GM19035 (cell line): ENCODE data around the gene NUP93.

Experiments used
- ATAC-seq: cut with Tn5 transposase; IDR thresholded peaks from one replicate; pipeline ENCODE4 v1.9.1; 2021; ENCODE audit not compliant: unreplicated experiment

NUP93 gene

DNA sequence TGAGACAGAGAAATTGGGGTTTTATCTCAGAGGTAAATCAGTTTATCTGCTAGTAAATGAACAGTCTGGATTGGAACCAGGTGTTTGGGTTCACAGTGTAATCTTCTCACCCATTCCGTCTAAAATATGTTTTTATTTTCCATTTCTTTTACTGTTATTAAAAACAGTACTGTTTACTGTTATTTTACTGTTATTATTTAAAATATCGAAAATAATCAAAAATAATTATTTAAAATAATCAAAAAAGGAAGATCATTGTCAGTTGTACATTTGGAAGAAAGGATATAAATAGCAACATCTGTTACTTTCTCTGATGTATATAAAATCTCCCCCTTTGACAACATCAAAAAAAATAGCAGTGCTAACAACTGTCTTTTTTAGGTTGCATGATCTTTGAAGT is 11.5 kb downstream of the NUP93 start:
- ATAC-seq = no peak

DNA sequence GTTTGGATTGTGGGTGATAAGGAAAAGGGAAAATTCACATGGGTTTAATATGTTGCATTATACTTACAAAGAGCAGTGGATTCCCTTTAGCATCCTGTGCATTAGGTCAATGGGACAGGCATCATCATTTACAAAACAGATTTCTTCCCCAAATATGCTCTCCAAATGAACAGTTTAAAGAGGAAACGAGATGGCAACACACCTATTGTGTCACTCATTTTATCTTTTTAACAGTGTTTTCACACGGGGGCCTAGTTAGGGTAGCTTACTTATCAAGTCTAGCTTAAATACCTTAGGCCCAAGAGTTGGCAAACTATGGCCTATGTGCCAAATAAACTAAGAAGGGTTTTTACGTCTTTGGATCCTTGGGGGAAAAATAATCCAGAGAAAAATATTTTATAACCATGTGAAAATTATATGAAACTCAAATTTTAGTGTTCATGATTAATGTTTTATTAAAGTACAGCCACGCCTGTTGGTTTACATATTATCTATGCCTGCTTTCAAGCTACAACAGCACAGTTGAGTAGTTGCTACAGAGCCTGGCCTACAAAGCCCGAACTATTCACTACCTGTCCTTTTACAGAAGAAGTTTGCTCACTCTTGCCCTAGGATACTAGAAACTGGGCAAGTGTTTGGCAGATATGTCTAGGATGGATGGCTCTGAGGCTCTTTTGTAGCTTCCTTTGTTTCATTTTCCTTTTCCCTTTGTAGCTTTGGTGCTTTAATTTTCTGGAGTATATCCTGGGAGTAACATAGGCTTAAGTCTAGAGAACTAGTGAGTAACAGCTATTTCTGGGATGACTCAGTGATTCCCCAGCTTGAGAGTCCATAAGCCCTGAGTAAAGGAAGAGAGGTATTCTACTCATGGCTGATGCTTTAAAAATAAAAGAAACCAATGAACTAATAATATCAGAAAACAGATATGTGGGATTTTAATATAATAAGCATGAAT is 12.4 kb downstream of the NUP93 start:
- no peak for ATAC-seq

DNA sequence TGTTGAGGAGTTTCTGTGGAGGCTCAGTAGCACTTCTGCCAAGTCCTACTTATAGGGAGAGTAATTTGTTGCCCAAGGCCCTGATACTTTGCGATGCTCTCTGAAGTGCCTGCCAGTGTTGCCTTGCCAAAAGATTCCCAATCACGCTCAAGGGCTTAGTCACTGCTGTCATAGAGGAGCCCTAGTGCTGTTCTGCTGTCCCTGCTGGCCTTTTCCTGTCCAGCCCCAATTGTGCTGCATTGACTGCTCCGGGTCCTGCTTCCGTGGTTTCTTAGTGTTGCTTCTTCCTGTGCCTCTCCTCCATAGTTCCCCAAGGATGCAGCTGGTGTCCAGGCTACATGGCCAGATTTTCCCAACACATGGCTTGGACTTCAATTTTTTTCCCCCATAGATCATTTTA is 13.9 kb downstream of the NUP93 start:
- no peak for ATAC-seq

- ATAC-seq = no peak
Measured at GRCh38 chr16:56744996-56745640, 15.2 kb downstream of the NUP93 start.

DNA sequence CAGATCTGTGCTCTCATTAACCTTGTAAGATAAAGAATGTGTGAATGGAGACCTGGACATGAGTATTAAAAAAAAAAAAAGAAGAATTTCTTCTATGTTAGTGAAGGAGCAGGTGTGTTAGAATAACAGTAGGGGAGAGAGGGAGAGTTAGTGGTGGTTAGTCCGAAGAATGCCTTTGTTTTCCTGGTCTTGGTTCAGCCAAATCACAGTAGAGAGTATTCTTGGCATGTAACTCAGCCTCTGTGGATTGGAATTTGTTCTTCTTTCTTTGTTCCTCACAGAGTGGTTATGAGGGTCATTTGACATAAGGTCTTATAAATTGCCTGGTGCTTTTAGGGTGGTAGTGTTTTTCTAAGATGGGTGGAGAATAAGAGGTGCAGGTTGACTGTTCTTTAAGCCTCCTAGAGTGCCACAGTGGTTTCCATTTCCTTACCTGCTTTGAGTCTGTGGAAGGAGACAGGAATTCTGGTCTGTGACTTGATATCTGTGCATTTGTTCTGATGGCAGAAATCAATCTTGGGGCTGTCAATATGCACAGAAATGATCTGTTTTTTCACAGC is 17.6 kb downstream of the NUP93 start:
- ATAC-seq = no peak

DNA sequence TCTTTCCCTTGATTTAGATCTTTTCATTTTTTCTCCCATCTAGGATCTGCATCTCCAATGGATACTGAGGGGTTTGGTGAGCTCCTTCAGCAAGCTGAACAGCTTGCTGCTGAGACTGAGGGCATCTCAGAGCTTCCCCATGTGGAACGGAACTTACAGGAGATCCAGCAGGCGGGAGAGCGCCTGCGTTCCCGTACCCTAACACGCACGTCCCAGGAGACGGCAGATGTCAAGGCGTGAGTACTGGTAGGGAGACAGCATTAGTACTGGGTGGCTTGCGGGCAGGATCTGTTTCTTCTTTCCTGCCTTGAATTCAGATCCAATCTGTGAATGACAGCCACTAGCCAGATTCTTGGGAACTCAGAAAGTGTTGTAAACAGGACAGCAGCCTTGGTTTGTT is 18.3 kb downstream of the NUP93 start:
- ATAC-seq = no peak

GRCh38 chr16:56748826-56749225 is 18.9 kb downstream of the NUP93 start:
- no peak for ATAC-seq

- no peak for ATAC-seq
Measured at GRCh38 chr16:56749672-56750491, 20.0 kb downstream of the NUP93 start.

GRCh38 chr16:56753410-56753809 is 23.5 kb downstream of the NUP93 start:
- ATAC-seq = no peak

DNA sequence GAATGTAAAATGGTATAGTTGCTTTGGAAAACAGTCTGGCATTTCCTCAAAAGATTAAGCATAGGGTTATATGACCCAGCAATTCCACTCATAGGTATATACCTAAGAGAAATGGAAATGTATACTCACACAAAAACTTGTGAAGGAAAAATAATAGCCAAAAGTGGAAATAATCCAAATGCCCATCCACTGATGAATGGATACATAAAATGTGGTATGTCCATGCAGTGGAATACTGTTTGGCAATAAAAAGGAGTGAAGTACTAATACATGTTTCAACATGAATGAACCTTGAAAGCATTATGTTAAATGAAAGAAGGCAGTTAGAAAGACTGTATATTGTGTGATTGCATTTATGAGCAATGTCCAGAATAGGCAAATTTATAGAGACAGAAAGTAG is 25.1 kb downstream of the NUP93 start:
- no peak for ATAC-seq

- no peak for ATAC-seq
Measured at GRCh38 chr16:56758432-56758831, 28.5 kb downstream of the NUP93 start.

DNA sequence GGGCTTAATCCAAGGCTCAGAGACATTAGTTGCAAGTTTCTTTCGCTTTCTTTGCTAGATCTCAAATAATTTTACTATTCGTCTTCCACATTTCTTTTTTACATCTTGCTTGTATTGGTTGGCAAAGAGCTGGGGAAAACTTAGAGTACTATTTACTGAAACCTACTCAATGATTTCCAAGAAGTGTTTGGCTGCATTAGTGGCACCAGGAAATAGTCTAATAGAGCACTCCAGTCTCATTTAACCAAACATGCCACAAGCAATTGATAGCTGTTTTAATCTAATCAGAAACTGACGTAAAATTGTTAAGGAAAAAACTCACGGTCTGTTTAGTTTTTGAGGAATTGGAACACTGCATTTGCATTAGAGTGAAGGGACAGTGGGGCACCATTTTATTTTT is 29.0 kb downstream of the NUP93 start:
- no peak for ATAC-seq

- ATAC-seq = no peak
Measured at GRCh38 chr16:56763291-56763916, 33.5 kb downstream of the NUP93 start.

DNA sequence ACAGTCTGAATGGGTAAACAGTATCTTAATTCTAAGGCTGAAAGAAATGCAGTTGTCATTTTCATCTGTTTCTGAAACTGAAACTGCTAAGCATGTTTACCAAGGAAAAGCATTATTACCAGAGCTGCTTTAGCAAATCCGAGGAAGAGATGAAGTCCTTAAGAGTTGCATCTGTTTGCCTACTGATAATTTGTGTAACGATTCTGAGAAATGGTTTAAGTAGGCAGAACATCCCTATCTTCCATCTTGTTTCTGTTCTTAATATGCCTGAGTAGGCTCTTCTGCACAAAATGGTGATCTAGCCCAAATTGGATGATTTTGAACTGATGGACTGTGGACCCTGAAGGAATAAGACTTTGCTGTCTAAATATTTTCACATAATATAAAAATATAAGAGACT is 34.9 kb downstream of the NUP93 start:
- no peak for ATAC-seq

DNA sequence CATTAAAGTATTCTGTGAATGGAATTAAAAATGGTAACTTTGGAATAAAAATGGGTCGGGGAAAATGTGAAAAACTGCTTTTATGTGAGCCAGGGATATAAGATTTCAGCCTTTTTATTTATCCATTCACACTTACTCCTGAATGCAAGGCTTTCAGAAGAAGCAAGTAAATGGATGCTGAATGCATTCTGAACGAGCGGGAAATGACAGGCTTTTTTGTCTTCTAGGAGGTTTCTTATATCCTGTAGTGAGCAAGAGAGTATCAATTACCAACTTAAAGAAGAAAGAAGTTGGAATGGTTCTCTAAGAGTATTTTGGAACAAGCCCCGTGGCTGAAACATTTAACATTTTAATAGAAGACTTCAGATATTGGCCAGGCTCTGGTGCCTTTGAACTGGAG is 36.0 kb downstream of the NUP93 start:
- no peak for ATAC-seq

DNA sequence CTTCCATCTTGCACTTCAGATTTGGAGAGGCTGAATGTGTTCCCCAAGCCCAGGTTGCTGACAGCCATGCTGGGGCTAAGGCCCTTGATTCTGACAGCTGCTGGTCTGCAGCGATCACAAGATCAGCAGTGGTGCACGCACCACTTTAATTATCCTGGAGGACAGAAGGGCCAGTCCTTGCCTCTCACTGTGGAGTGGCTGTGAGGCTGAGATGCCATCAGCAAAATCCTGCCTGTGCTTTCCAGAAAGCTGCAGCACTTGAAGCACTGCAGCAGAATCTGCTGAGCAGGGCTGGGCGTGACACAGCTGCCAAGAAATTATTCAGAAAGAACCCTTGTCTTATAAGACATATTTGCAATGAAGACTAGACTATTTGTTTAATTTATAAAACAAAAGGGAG is 37.1 kb downstream of the NUP93 start:
- ATAC-seq = no peak

DNA sequence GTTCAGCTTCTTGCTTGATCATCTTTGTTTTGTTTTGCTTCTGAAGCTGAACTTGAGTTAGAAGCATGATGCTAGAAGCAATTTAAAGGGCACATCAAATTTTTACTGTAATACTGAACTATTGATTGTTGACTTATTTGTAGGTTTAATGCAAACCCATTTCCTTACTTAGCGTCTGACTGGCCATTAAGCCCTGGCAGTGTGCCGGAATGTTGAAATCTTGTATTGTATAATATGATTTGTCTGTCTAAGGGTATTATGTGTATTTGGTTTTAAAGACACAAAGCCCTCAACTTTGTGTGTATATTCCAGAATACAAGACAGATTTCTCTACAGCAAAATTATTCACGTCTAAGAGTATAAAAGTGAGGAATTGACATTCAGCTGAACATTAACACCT is 39.7 kb downstream of the NUP93 start:
- no peak for ATAC-seq

GRCh38 chr16:56771558-56772279 is 41.8 kb downstream of the NUP93 start:
- ATAC-seq = no peak

- no peak for ATAC-seq
Measured at GRCh38 chr16:56773532-56773931, 43.6 kb downstream of the NUP93 start.

GRCh38 chr16:56774016-56774680 is 44.2 kb downstream of the NUP93 start:
- ATAC-seq = no peak
